Activated naive CD4-positive, alpha-beta T cell treated with anti-CD3 and anti-CD28 coated beads, Interleukin-2, amount 50 U/mL, for 72 hours (primary cell): ENCODE results near the gene PDX1. TPM values are rescaled to one million over a fixed set of nuclear protein-coding genes. Genes with fewer than 3 reads are reported as not detected.

ENCODE experiments used
- ATAC-seq, 2 donors: fragments of 150-1000 bp; cut with Tn5 transposase; 2 replicates each; pipeline ENCODE4 v1.10.0; 2021; ENCODE audit warnings: mild to moderate bottlenecking in 2 of 2, moderate library complexity in 2 of 2
- DNase-seq, 2 donors: peaks; one replicate each; pipeline ENCODE4 v3.0.0; 2021 to 2022; ENCODE audit warnings: low spot score in 2 of 2
- H3K27ac Mint-ChIP-seq, 2 donors: one replicate each; pipeline ENCODE4 v1.8.0; 2022; ENCODE audit warnings: mild to moderate bottlenecking in 2 of 2, mixed read lengths in 2 of 2
- H3K36me3 Mint-ChIP-seq, 2 donors: one replicate each; pipeline ENCODE4 v1.8.0; 2022; ENCODE audit warnings: mixed read lengths in 2 of 2
- H3K9me3 Mint-ChIP-seq, 2 donors: one replicate each; pipeline ENCODE4 v1.8.0; 2022; ENCODE audit warnings: mixed read lengths in 2 of 2
- total RNA-seq, 2 donors: library from RNA; stranded (reverse); gene quantifications; one replicate each; pipeline ENCODE4 v1.2.3, GENCODE V29; 2022

Gene PDX1
- total RNA-seq, 2 donors from 2014 or later, result not detected

DNA sequence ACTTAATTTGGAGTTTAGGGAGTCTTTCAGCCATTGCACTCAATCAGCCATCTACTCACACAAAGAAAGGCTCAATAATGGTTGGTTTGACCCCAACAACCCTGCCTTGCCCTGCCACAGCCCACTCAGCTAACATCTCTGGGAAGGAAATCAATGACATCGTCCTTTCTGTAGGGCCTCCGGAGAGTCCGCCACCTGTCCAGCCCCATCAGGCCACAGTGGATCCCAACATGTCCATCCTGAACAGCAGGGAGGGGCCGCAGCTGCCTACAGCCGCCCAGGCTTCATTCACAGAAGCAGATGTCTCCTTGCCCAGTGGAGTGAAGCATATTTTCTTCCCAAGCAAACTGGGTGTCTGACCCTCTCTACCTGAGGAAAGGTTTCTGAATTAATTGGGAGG, 53.5 kb downstream of the PDX1 start:
- peaks cover 0 to 5% of the 10 kb centered on the region in 2 donors for H3K36me3 Mint-ChIP-seq
- ATAC-seq (no peak), DNase-seq (no peak)
- no peak overlapping the region for H3K27ac Mint-ChIP-seq
- no peaks in the 10 kb centered on the region for H3K9me3 Mint-ChIP-seq

DNA sequence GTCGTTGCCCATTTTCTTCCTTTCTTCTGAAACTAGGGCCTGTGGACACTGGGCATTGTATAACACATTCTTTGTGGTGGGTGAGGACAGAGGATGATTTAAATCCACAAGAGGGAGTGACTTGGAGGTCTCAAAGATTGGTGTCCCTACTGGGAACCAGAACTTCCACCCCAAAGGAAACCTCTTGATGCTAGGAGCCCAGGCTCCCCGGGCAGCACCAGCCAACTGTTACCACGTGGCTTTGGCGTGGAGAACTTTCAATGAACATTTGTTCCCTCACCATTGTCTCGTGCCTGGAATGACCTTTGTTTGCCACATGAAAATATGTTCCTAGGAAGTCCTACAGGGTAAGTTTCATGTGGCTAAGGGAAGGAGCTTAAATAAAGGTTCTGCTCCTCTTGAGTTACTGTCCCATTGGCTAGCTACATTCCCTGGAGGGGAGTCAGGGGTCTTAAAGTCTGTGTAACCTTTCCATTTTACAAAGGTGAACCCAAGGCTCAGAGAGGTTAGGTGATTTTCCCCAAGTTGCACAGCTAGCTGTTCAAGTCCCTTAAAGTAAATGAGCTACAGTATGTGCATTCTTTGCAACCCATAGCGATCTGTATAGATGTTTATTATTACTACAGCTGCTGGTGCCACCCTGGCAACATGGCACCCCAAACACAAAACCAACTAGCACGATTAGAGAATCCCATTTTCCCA, 54.3 kb downstream of the PDX1 start:
- DNase-seq (no peak), ATAC-seq (no peak)
- H3K9me3 Mint-ChIP-seq, result no peaks in the 10 kb centered on the region
- no peak overlapping the region for H3K27ac Mint-ChIP-seq
- peaks cover 0 to 5% of the 10 kb centered on the region in 2 donors for H3K36me3 Mint-ChIP-seq

Other genes with a start within 250 kb of the PDX1 start
- not detected for gene GSX1, start 127.5 kb upstream of the PDX1 start, total RNA-seq
- not detected for gene CDX2, start 49.3 kb downstream of the PDX1 start, total RNA-seq
- gene URAD, start 68.7 kb downstream of the PDX1 start, total RNA-seq, result not detected
- gene FLT3, start 180.6 kb downstream of the PDX1 start, total RNA-seq, result not detected
- 10 to 100 TPM; 19.4 to 35.4 TPM for gene PAN3, start 218.5 kb downstream of the PDX1 start, total RNA-seq